A172 (cell line): ENCODE results near the gene TREX2. TPM values are rescaled to one million over a fixed set of nuclear protein-coding genes. Genes with fewer than 3 reads are reported as not detected.

Experiments used
- DNase-seq: peaks from one replicate; pipeline ENCODE4 v3.0.0-alpha.2; 2015; ENCODE audit warnings: low spot score
- total RNA-seq: library from RNA; depleted of rRNA; stranded (reverse); fragments of >200 nt; shearing (Covaris generic); gene quantifications from 2 replicates; pipeline ENCODE4 v1.2.3, GENCODE V29; 2014

TREX2 gene
- total RNA-seq, 1 experiment from 2014 or later, result 9.5 TPM

DNA sequence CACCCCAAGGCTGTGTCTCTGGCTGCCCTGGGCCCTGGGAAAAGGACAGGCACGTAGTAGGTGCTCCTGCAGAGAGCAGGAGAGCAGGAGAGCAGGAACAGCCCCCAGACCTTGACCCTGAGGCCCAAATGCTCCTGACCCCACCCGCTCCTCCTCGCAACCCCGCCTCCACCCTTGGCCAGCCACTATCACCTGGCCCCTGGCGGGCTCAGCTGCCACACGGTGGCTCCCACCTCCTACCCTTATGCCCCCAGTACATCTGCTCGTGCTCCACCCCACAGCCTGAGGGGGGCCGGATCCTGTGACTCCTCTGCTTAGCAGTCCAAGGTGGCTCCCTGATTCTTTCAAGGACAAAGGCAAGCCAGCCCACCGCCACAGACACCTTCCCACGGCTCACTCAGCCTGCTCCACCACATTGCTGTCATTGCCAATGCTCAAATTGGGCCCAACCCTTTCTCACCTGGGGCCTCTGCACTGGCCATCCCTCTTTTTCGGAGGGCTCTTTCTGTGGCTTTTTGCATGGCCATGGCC, 30.0 kb upstream of the TREX2 start:
- no peak for DNase-seq

DNA sequence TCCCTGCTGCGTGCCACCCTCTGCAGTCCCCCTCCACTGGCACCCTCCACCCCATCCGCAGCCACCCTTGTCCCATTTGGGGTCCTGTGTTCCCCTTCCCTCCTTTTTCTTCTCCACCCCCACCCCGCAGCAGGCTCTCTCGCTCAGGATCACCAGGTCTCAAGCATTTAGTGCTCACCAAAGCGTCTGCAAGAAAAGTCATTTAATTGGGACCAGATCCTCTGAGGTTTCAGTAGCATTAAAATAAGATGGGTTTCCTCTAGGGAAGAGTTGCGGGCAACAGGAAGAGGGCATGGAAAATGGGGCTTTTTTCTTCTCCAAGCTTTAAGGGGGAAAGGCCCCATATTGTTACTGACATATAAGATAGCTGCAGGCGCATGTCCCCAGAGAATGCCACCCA, 29.4 kb upstream of the TREX2 start:
- no peak for DNase-seq

GRCh38 chrX:153474718-153475117, 28.9 kb upstream of the TREX2 start:
- no peak for DNase-seq

DNA sequence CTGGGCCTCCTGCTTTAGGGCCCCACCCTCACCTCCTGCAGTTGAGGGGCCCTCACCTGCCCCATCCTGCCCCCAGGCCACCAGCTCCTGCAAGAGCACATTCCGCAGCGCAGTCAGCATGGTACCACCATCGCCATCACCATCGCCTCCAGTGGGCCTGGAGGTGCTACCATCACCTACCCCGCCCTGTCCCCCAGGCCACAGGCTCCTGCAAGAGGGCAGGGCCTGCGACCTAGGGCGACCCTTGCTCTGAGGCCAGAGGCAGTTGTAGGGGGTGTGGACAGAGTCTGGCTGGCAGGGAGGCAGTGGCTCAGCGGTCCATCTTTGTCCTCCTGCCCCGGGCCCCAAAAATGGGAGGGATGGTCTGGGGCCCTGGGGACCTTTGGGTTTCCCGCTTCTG, 28.4 kb upstream of the TREX2 start:
- DNase-seq, result no peak

GRCh38 chrX:153473126-153473525, 27.3 kb upstream of the TREX2 start:
- no peak for DNase-seq

DNA sequence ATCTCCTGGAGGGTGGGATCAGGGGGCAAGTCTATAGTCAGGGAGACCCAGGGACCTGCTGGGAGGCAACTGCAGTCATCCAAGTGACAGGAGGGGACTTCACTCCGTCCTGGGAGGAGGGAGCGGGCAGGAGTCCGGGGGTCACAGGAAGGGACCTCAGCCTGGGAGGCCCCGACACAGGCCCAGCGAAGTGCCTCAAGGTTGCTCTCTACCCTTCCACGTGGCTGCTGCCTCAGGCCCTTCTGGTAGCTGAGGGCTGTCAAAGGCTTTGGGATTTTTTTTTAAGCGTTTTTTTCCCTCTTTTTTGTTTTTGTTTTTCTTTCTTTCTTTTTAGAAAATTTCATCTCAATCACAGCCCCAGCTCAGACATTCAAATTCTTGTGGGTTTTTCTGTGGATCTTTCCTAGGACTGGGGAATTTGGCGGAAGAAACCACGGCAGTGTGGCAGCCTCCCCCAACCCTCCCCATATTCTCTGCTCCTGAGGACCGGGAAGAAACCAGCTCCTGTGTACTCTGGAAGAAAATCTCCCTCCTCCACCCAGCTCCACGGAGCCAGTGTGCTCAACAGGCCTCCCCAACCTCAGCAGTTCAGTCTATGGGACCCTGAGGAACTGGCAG, 25.9 kb upstream of the TREX2 start:
- DNase-seq, result no peak

DNA sequence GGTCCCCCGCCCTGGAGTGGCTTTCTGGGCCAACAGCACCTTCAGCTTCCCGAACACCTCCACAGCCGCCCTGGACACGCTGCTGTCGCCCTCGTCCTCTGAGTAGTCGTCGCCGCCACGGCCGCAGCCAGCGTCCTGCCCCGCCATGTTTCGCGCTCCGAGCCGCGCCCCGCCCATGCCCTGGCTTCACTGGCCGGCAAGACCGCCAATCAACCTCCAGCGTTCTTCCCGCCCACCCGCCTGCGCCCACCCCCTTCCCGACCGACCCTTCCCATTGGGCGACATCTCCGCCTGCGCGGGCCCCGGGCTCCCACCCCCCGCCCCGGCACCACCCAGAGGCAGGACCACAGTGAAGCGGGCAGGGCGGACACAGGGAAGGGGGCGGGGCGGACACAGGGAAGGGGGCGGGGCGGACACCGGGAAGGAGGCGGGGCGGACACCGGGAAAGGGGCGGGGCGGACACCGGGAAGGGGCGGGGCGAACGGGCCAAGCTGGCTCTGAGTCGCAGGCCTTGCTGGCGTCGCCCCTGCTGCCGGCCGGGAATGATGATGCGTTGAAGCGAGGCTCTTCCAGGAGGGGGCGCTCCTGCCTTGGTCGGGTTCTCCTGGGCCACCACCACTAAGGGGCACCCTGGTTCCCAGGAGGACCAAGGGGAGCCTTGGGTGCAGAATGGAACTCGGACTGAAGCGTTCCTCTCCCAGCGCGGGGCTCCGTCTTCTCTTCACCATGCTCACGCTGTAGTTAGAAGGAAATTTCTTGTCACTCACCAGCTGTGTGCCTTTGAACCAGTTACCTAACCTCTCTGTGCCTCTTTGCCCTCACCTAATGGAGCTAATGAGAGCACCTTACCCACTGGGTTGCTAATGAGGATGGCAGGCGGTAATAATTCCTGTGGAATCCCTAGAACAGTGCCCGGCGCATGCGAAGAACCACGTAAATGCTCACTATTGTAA, 24.8 kb upstream of the TREX2 start, which contains the start of gene HAUS7:
HAUS7 (minus strand) TSS at position 166 of the 953 bp plus-strand sequence; CDS start at position 147, 19 bp downstream.
- peak; percentile 88 for DNase-seq

DNA sequence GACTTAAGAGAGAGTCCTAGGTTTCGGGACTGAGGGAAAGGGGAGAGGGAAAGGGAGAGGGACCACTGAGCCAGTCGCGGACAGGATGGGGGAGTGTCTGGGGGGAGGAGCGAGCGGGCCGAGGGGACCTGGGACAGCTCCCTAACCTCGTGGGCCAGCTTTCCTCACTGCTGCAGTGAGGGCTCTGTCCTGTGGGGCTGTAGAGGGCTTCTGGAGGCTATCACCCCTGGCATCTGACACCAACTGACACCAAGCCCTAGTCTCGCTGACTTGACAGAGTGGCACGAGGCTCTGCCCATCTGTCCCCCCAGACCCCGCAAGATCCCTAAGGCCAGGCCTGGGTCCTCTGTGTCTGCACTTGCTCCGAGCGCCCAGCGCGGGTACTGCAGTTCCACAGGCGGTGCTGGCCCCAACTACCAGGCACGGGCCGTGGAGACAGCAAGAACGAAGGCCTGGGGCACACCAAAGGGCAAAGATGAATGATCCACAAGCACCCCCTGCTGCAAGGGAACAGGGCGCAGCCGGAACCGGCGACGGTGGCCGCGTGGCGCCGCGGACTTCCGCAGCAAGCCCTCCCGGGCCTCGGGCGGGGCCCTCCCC, 24.1 kb upstream of the TREX2 start:
- DNase-seq, result peak; percentile 32

GRCh38 chrX:153468008-153468580, 22.2 kb upstream of the TREX2 start:
- DNase-seq, result no peak

- no peak for DNase-seq
Measured at GRCh38 chrX:153465691-153466380, 20.0 kb upstream of the TREX2 start.

DNA sequence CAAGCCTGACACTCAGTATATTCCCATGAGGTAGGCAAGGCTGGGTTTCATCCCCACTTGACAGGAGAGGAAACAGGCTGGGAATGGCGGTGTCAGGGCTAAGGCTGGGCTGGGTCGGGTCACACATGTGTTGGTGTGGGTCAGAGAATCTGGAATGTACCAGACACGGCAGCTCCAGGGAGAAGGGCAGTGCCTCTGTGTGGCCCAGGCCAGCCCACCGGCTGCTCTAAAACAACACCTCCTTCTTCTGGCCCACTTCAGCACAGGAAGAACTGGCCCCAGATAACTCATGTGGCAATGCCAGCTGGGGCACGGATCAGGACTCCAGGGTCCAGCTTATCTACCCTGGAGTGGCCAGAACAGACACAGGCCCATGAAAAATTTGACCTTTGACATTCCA, 18.3 kb upstream of the TREX2 start:
- DNase-seq, result no peak

- no peak for DNase-seq
Measured at GRCh38 chrX:153463556-153463955, 17.7 kb upstream of the TREX2 start.

GRCh38 chrX:153463031-153463430, 17.2 kb upstream of the TREX2 start:
- DNase-seq, result no peak

DNA sequence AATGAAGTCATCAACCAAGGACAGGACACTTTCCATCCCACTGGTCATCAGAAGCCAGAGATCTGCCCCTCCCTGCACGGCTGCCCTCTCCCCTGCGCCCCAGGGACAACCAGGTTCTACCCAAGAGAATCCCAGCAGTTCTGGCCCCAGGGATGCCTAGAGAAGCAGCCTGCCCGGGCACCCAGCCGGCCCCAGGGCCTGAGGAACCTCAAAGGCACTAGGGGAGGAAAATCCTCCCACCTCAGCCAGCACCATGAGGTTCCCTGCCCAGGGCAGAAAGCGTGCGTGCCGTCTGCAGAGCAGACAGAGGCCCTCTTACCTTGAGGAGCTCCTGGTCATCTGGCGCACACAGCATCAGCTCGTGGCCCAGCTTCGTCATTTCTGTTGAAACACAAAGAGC, 16.4 kb upstream of the TREX2 start:
- no peak for DNase-seq

DNA sequence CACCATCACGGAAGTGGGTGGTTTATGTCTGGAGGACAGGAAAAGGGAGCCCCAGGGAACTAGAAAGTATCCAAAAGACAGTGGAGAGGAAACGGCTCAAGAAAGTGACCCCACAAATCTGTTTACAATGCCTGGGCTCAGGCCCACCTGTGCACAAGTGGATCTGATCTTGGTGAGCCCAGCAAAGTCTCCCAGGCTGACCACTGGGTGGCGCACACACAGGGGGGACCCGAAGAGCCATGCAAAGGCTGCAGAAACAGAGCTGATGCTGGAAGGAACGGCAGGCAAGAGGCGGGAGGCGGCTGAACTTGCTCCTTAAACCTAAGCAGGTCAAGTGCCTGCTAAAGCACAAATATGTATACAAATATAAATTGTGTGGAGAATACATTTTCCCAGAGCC, 15.0 kb upstream of the TREX2 start:
- peak; percentile 40 for DNase-seq

DNA sequence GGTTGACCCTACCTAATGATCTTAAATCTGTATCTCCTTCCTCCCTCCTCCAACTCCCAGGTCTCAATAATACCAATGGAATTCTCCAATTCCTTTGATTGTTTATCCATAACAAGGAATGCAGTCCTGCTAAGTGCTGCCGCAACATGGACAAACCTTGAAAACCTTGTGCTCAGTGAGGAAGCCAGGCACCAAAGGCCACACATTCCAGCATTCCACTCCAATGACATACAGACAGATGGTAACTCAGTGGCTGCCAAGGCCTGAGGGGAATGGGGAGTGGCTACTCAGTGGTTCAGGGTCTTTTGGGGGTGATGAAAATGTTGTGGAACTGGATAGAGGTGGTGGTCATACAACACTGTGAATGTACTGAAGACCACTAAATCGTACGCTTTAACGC, 14.1 kb upstream of the TREX2 start:
- peak; percentile 25 for DNase-seq

DNA sequence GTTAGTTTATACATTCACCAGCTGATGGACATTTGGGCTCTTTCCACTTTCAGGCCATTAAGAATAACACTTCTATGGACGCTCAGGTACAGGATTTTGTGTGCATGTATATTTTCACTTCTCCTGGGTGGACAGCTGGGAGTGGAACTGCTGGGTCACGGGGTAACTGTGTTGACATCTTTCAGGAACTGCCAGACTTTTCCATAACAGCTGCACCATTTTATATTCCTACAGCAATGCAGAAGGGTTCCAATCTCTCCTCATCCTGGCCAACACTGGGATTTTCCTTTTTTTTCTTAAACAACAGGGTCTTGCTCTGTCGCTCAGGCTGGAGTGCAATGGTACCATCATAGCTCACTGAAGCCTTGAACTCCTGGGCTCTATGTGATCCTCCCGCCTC, 12.6 kb upstream of the TREX2 start:
- no peak for DNase-seq

GRCh38 chrX:153457827-153458466, 12.1 kb upstream of the TREX2 start:
- DNase-seq, result no peak

DNA sequence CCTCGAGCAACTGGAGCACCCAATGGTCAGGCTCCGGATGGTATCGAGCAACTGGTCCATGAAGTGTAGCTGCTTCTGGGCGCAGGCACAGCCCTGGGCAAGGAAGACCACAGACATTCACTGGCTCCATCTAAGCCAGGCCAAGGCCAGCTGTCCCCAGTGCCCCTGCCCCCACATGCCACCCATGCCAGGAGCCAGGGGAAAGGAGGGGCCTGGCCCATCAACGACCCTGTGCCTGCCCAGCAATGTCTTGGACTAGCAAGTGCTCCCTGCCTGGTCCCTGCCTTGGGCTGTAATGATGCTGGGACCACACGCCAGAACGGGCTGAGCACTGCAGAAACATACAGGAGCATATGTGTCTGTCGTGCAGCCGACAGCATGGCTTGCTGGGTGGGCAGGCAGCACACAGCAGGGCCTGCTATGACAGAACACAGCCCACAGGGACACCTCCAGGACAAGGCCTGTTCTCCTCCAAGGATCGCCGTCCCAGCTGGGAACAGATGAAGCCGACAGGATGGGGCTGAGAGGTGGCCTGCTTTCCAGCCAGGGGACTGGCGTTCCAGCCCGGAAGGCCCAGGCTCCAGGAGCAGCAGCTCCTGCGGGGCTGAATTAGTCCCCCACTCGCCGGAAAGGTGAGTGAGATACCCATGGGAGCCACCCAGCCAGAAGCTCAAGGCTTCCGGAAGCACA, 11.4 kb upstream of the TREX2 start:
- no peak for DNase-seq

DNA sequence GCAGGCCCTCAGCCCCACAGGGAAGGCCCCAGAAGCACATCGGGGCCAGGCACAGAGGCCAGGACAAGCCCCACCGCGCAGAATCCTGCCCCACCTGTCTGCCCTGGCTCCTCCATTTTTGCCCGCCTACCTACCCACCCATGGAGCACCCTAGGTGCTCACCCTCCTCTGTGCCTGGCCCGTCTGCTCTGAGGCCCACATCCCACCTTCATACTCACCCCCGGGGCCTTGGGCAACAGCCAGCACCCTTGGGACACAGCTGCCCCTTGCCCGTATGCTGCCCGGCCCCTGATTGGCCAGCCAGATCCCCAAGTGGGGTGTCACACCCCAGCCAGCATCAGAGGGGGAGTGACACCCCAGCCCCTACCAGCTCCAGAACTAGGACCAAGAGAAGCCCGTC, 10.8 kb upstream of the TREX2 start:
- DNase-seq, result no peak
